Thoracic aorta (tissue), 2 donors: ENCODE measurements around the gene CCL28. TPM values are rescaled to one million over a fixed set of nuclear protein-coding genes. Genes with fewer than 3 reads are reported as not detected.
"Not testable (repeated sequence)": the region's sequence is repeated elsewhere in the genome, so short reads cannot be mapped to it uniquely, and the experiment has no call there.

ENCODE experiments used
- ATAC-seq: fragments of 150-250 bp; one replicate; pipeline ENCODE4 v1.8.0; 2017; ENCODE audit warnings: low read depth; ENCODE audit not compliant: insufficient number of reproducible peaks, low FRiP score
- DNase-seq: peaks from one replicate; pipeline ENCODE4 v3.0.0-alpha.2; 2020; ENCODE audit warnings: low spot score
- H3K27ac ChIP-seq, 2 donors: fragments of 200-600 bp; sonication (generic); 1 replicate in 1 of 2; 2 replicates in 1 of 2; pipeline ENCODE4 v1.5.1; 2016; ENCODE audit warnings: mild to moderate bottlenecking in 2 of 2, moderate library complexity in 2 of 2
- H3K27me3 ChIP-seq: fragments of 200-600 bp; sonication (generic); replicated peaks from 2 replicates; pipeline ENCODE4 v1.6.0; 2016; ENCODE audit warnings: mild to moderate bottlenecking; ENCODE audit not compliant: insufficient read depth
- H3K36me3 ChIP-seq: fragments of 200-600 bp; sonication (generic); one replicate; pipeline ENCODE4 v1.5.1; 2016
- H3K4me1 ChIP-seq, 2 donors: fragments of 200-600 bp; sonication (generic); 1 replicate in 1 of 2; 2 replicates in 1 of 2; pipeline versions ENCODE4 v1.5.1 to v1.6.0; 2016; ENCODE audit warnings: low read depth in 2 of 2, mild to moderate bottlenecking in 1 of 2; ENCODE audit not compliant: control insufficient read depth in 1 of 2
- H3K4me3 ChIP-seq: fragments of 200-600 bp; sonication (generic); 2 replicates; pipeline ENCODE4 v1.5.1; 2016; ENCODE audit warnings: mild to moderate bottlenecking
- H3K9me3 ChIP-seq: fragments of 200-600 bp; sonication (generic); 2 replicates; pipeline ENCODE4 v1.5.1; 2016
- total RNA-seq, 2 donors: library from RNA; depleted of rRNA; stranded (reverse); fragments of >200 nt; gene quantifications; one replicate each; pipeline versions ENCODE4 v1.1.0 to v1.2.3, GENCODE V29; 2016
- TF ChIP-seq, protein P1 (sequence below): fragments of 200-600 bp; sonication (generic); IDR thresholded peaks from one replicate; pipeline ENCODE4 v1.5.1; 2019; ENCODE audit warnings: antibody characterized with exemption

CCL28 gene
- total RNA-seq, 2 donors from 2014 or later = 4.3 to 24.2 TPM

GRCh38 chr5:43370352-43370751 lies 41.8 kb downstream of the CCL28 start:
- no peak overlapping the region for H3K4me3 ChIP-seq
- no peak for ATAC-seq
- no peaks in the 10 kb centered on the region for H3K36me3 ChIP-seq
- no peak for DNase-seq
- no peak overlapping the region for H3K27ac ChIP-seq
- no peaks in the 10 kb centered on the region for H3K9me3 ChIP-seq
- no peaks in the 10 kb centered on the region for H3K27me3 ChIP-seq
- TF ChIP-seq, protein P1, sequence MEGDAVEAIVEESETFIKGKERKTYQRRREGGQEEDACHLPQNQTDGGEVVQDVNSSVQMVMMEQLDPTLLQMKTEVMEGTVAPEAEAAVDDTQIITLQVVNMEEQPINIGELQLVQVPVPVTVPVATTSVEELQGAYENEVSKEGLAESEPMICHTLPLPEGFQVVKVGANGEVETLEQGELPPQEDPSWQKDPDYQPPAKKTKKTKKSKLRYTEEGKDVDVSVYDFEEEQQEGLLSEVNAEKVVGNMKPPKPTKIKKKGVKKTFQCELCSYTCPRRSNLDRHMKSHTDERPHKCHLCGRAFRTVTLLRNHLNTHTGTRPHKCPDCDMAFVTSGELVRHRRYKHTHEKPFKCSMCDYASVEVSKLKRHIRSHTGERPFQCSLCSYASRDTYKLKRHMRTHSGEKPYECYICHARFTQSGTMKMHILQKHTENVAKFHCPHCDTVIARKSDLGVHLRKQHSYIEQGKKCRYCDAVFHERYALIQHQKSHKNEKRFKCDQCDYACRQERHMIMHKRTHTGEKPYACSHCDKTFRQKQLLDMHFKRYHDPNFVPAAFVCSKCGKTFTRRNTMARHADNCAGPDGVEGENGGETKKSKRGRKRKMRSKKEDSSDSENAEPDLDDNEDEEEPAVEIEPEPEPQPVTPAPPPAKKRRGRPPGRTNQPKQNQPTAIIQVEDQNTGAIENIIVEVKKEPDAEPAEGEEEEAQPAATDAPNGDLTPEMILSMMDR = no peak
- no peaks in the 10 kb centered on the region for H3K4me1 ChIP-seq

- ATAC-seq (no peak), DNase-seq (no peak)
- TF ChIP-seq, protein P1 = no peak
- H3K27ac ChIP-seq = no peak overlapping the region
- H3K4me1 ChIP-seq = no peaks in the 10 kb centered on the region
- no peak overlapping the region for H3K4me3 ChIP-seq
- no peaks in the 10 kb centered on the region for H3K36me3 ChIP-seq
- H3K27me3 ChIP-seq = no peaks in the 10 kb centered on the region
- no peaks in the 10 kb centered on the region for H3K9me3 ChIP-seq
Measured at GRCh38 chr5:43369651-43370050, 42.5 kb downstream of the CCL28 start.

GRCh38 chr5:43367909-43368669 lies 44.1 kb downstream of the CCL28 start:
- TF ChIP-seq, protein P1 = no peak
- DNase-seq = no peak
- ATAC-seq = no peak
- Histone ChIP-seq H3K9me3 (no peaks in the 10 kb centered on the region), H3K27me3 (no peaks in the 10 kb centered on the region), H3K36me3 (no peaks in the 10 kb centered on the region), H3K4me3 (no peak overlapping the region), H3K4me1 (no peaks in the 10 kb centered on the region), H3K27ac (no peak overlapping the region)

DNA sequence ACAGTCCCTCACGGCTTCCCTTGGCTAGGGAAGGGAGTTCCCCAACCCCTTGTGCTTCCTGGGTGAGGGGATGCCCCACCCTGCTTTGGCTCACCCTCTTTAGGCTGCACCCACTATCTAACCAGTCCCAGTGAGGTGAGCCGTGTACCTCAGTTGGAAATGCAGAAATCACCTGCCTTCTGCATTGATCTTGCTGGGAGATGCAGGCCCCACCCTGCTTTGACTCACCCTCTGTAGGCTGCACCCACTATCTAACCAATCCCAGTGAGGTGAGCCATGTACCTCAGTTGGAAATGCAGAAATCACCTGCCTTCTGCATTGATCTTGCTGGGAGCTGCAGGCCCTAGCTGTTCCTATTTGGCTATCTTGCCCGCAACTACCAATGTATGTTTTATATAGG lies 44.7 kb downstream of the CCL28 start:
- H3K4me1 ChIP-seq = no peaks in the 10 kb centered on the region
- DNase-seq = no peak
- TF ChIP-seq, protein P1 = no peak
- no peaks in the 10 kb centered on the region for H3K27me3 ChIP-seq
- no peak overlapping the region for H3K4me3 ChIP-seq
- H3K9me3 ChIP-seq = no peaks in the 10 kb centered on the region
- no peak for ATAC-seq
- H3K27ac ChIP-seq = no peak overlapping the region
- no peaks in the 10 kb centered on the region for H3K36me3 ChIP-seq

DNA sequence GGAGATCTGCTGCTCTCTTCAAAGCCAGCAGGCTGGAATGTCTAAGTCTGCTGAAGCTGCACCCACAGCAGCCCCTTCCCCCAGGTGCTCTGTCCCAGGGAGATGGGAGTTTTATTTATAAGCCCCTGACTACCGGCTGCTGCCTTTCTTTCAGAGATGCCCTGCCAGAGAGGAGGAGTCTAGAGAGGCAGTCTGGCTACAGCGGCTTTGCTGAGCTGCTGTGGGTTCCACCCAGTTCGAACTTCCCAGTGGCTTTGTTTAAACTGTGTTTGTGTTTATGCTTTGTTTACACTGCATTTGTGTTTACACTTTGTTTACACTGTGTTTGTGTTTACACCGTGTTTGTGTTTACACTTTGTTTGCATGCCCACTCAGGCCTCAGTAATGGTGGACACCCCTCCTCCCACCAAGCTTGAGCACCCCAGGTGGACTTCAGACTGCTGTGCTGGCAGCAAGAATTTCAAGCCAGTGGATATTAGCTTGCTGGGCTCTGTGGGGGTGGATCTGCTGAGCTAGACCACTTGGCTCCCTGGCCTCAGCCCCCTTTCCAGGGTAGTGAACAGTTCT lies 45.4 kb downstream of the CCL28 start:
- ATAC-seq, DNase-seq, H3K27me3 ChIP-seq: not testable (repeated sequence)

GRCh38 chr5:43365155-43365554 lies 47.0 kb downstream of the CCL28 start:
- not testable (repeated sequence) for H3K36me3 ChIP-seq, H3K9me3 ChIP-seq, ATAC-seq, H3K27ac ChIP-seq, H3K4me3 ChIP-seq, H3K4me1 ChIP-seq, H3K27me3 ChIP-seq, DNase-seq

More for the DNA sequence above, 45.4 kb downstream of the CCL28 start:
- not testable (repeated sequence) for H3K27ac ChIP-seq, H3K4me1 ChIP-seq, H3K36me3 ChIP-seq, H3K9me3 ChIP-seq, H3K4me3 ChIP-seq
